NCI-H748 treated with DMSO at 0.1 percent for 48 hours (cell line): Measurements from ENCODE around the gene MT1H.
"Not testable (repeated sequence)": the region's sequence is repeated elsewhere in the genome, so short reads cannot be mapped to it uniquely, and the experiment has no call there.

ENCODE experiments used
- DNase-seq: peaks from one replicate; lab custom pipeline; 2025; lab: John Stamatoyannopoulos, UW

MT1H gene

GRCh38 chr16:56684926-56685590, 15.4 kb downstream of the MT1H start:
- no peak for DNase-seq

GRCh38 chr16:56686758-56687157, 17.1 kb downstream of the MT1H start:
- DNase-seq: no peak

GRCh38 chr16:56688762-56689161, 19.1 kb downstream of the MT1H start:
- DNase-seq: no peak

- DNase-seq: no peak
Measured at GRCh38 chr16:56689171-56689570, 19.6 kb downstream of the MT1H start.

- no peak for DNase-seq
Measured at GRCh38 chr16:56690420-56691122, 21.0 kb downstream of the MT1H start.

GRCh38 chr16:56691885-56692284, 22.3 kb downstream of the MT1H start:
- no peak for DNase-seq

- no peak for DNase-seq
Measured at GRCh38 chr16:56695246-56695645, 25.6 kb downstream of the MT1H start.

GRCh38 chr16:56697456-56698155, 28.0 kb downstream of the MT1H start:
- no peak for DNase-seq

GRCh38 chr16:56700195-56700594, 30.6 kb downstream of the MT1H start:
- no peak for DNase-seq

GRCh38 chr16:56700631-56701030, 31.0 kb downstream of the MT1H start:
- no peak for DNase-seq

- no peak for DNase-seq
Measured at GRCh38 chr16:56701534-56701933, 31.9 kb downstream of the MT1H start.

- no peak for DNase-seq
Measured at GRCh38 chr16:56702836-56703235, 33.2 kb downstream of the MT1H start.

- DNase-seq: no peak
Measured at GRCh38 chr16:56708525-56709442, 39.2 kb downstream of the MT1H start.

GRCh38 chr16:56709443-56710040, 39.9 kb downstream of the MT1H start:
- DNase-seq: no peak

GRCh38 chr16:56710181-56710737, 40.6 kb downstream of the MT1H start:
- no peak for DNase-seq

- no peak for DNase-seq
Measured at GRCh38 chr16:56711862-56712261, 42.2 kb downstream of the MT1H start.

GRCh38 chr16:56713794-56714193, 44.2 kb downstream of the MT1H start:
- no peak for DNase-seq

- DNase-seq: no peak
Measured at GRCh38 chr16:56715126-56715525, 45.5 kb downstream of the MT1H start.

- no peak for DNase-seq
Measured at GRCh38 chr16:56716761-56717160, 47.1 kb downstream of the MT1H start.

- not testable (repeated sequence) for DNase-seq
Measured at GRCh38 chr16:56717532-56717931, 47.9 kb downstream of the MT1H start.
